Adipose tissue (tissue), 3 donors: Measurements from ENCODE around the gene FOXP3. TPM values are rescaled to one million over a fixed set of nuclear protein-coding genes. Genes with fewer than 3 reads are reported as not detected.

Experiments
- H3K27ac ChIP-seq: one replicate; pipeline ENCODE4 v1.5.1; 2013; ENCODE audit warnings: low read depth, low read length
- WGBS, 3 donors: extraction: QIAGEN DNeasy Blood & Tissue Kit; methylation state at CpG; one replicate each; pipeline ENCODE4 v1.1.7; 2013; 5-methylcytosine and 5-hydroxymethylcytosine counted together
- polyA plus RNA-seq, 3 donors: library from polyadenylated mRNA; stranded (reverse); fragments of 200-250 nt; gene quantifications; one replicate each; pipeline ENCODE4 v1.2.3, GENCODE V29; 2013
- donor health status: healthy with polysubstance abuse.
- donor health status: Bipolar disorder and iron deficiency.
- donor health status: healthy.

Gene FOXP3
- polyA plus RNA-seq, 3 donors, result 0.11 to 0.16 (median 0.12) TPM

GRCh38 chrX:49277535-49277830 lies 13.0 kb upstream of the FOXP3 start:
- H3K27ac ChIP-seq, result no peak overlapping the region
- 41 to 83% (median 74%) methylated on average over 3 of the region's 3 CpGs for WGBS, 3 donors

GRCh38 chrX:49276671-49277534 lies 12.4 kb upstream of the FOXP3 start:
- no peak overlapping the region for H3K27ac ChIP-seq
- WGBS, 3 donors, result 68 to 77% (median 73%) methylated on average over 19 of the region's 19 CpGs

- H3K27ac ChIP-seq, result no peak overlapping the region
- WGBS, 3 donors, result 37 to 74% (median 61%) methylated on average over 1 of the region's 1 CpG
These were observed 11.7 kb upstream of the FOXP3 start for GRCh38 chrX:49276207-49276606.

GRCh38 chrX:49273181-49273727 lies 8.7 kb upstream of the FOXP3 start:
- WGBS, 3 donors, result 73 to 83% (median 77%) methylated on average over 6 to 8 of the region's 8 CpGs
- no peak overlapping the region for H3K27ac ChIP-seq

GRCh38 chrX:49272421-49272820 lies 7.9 kb upstream of the FOXP3 start:
- H3K27ac ChIP-seq, result no peak overlapping the region
- 30 to 55% (median 54%) methylated on average over 6 of the region's 6 CpGs for WGBS, 3 donors

GRCh38 chrX:49271341-49271740 lies 6.8 kb upstream of the FOXP3 start:
- 25 to 98% (median 81%) methylated on average over 2 of the region's 2 CpGs for WGBS, 3 donors
- no peak overlapping the region for H3K27ac ChIP-seq

- WGBS, 3 donors, result 49 to 59% (median 51%) methylated on average over 37 to 59 of the region's 66 CpGs
- H3K27ac ChIP-seq, result peak overlapping the region; percentile 97
These were observed 5.9 kb upstream of the FOXP3 start for GRCh38 chrX:49270249-49270921.

GRCh38 chrX:49269767-49270248 lies 5.3 kb upstream of the FOXP3 start, which contains the start of gene PPP1R3F:
PPP1R3F (plus strand) TSS chrX:49269793; CDS start chrX:49269870, 77 bp downstream.
- peak within 1 kb of the TSS; percentile 97 for H3K27ac ChIP-seq
- WGBS, 3 donors, result 0 to 48% (median 1%) methylated on average over 20 to 53 of the region's 70 CpGs

- peak overlapping the region; percentile 97 for H3K27ac ChIP-seq
- 0 to 44% (median 0%) methylated on average over 38 to 45 of the region's 45 CpGs for WGBS, 3 donors
These were observed 4.7 kb upstream of the FOXP3 start for GRCh38 chrX:49269010-49269766.

- 0 to 57% methylated on average over 4 of the region's 4 CpGs; no CpG with 5 or more reads in 1 of the 3 donors for WGBS, 3 donors
These were observed 4.1 kb upstream of the FOXP3 start for GRCh38 chrX:49268702-49269009.

GRCh38 chrX:49266523-49267445 lies 2.3 kb upstream of the FOXP3 start:
- 75 to 87% (median 80%) methylated on average over 10 of the region's 10 CpGs for WGBS, 3 donors
- no peak overlapping the region for H3K27ac ChIP-seq

More at GRCh38 chrX:49268702-49269009, 4.1 kb upstream of the FOXP3 start:
- H3K27ac ChIP-seq, result no peak overlapping the region

- WGBS, 3 donors, result 76 to 89% (median 85%) methylated on average over 10 of the region's 10 CpGs
- H3K27ac ChIP-seq, result no peak overlapping the region
These were observed 879 bp downstream of the FOXP3 start for GRCh38 chrX:49263631-49264030.

- 43 to 89% (median 66%) methylated on average over 1 of the region's 1 CpG for WGBS, 3 donors
- H3K27ac ChIP-seq, result no peak overlapping the region
These were observed 1.9 kb downstream of the FOXP3 start for GRCh38 chrX:49262603-49263002.

- WGBS, 3 donors, result 93 to 98% (median 95%) methylated on average over 15 to 17 of the region's 17 CpGs
- no peak overlapping the region for H3K27ac ChIP-seq
These were observed 4.1 kb downstream of the FOXP3 start for GRCh38 chrX:49260221-49260985.

- WGBS, 3 donors, result 83 to 89% (median 87%) methylated on average over 5 of the region's 5 CpGs
- no peak overlapping the region for H3K27ac ChIP-seq
These were observed 5.8 kb downstream of the FOXP3 start for GRCh38 chrX:49258749-49259124.

- no peak overlapping the region for H3K27ac ChIP-seq
- WGBS, 3 donors, result 73 to 80% (median 76%) methylated on average over 12 to 20 of the region's 20 CpGs
These were observed 6.4 kb downstream of the FOXP3 start for GRCh38 chrX:49257846-49258748.
